Measurements from ENCODE around the gene NUAK1.
"Not testable (repeated sequence)": the region's sequence is repeated elsewhere in the genome, so short reads cannot be mapped to it uniquely, and the experiment has no call there.

The NUAK1 gene

DNA sequence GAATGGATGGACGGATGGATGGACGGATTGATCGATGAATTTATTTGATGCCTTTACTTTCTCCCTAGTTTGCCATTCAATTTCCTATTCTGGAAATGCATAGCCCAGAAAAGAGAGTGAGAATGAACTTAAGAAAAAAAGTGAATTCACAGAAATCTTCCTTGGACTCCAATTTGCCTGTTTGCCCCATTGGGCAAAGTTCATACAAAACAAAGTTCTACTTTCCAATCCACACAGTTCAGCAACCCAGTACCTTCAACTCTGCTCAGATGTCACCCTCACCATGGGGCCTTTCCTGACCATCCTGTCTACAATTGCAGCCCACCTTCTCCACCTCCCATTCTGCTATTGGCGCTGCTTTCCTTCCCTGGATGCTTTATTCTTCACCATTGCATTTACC is 8.2 kb upstream of the NUAK1 start:
- no peak for DNase-seq (ENCODE audit: low spot score)

DNA sequence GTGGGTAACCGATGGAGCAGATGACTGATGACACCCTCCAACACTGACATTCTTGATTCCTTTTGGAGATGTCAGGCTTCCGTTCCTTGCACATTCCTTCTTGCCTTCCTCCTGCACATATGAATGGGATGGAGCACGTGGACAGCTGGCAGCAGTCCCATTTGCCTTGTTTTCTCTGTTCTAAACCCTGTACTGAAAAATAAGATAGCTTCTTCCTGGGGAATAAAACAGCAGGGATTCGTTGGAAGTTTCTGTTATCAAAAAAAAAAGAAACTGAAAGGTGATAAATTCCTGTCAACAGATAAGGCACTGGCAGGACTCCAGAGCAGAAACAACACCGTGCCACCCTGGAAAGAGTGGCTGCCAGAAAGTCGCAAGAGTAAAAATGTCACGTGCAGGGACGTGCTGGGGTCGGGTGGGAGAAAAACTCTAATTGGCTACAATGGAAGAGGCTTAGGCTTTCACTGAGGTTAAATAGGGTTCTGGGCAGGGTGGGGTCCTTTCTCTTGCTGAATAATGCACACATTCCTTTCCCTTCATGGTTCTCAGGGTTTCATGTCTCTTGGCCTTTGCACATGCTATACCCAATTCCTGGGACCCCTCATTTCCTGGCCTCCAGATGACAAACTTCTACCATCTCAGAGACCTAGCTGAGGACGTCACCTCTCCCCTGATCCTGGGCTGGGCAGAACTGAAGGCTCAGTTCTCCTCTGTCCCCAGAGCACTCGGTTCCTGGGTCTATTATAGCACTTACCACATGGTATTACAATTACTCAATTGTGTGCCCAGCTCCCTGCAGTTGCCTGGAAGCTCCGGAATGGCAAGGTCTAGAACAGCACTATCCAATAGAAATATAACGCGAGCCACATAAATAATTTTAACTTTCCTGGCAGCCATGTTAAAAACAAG is 7.0 kb upstream of the NUAK1 start:
- no peak for DNase-seq (ENCODE audit: low spot score)

DNA sequence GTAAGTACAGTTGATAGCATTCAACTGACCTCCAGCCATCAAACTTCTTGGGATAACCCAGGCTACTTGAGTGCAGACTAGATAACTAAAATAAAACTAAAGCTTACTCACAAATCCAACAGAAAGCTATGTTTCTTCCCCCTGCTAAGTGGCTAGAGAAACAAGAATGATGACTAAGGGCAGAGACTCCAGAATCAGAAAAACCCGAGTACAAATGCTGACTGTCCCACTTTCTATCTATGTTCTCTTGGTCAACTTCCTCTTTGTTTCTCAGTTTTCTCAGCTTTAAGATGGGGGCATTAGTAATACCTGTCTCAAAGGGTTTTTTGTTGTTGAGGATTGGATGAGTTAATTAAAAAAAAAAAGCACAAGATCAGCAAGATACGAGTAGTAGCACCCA is 6.1 kb upstream of the NUAK1 start:
- DNase-seq (ENCODE audit: low spot score) = no peak

- no peak for DNase-seq (ENCODE audit: low spot score)
Observed at GRCh38 chr12:106142591-106143261, 4.0 kb upstream of the NUAK1 start.

DNA sequence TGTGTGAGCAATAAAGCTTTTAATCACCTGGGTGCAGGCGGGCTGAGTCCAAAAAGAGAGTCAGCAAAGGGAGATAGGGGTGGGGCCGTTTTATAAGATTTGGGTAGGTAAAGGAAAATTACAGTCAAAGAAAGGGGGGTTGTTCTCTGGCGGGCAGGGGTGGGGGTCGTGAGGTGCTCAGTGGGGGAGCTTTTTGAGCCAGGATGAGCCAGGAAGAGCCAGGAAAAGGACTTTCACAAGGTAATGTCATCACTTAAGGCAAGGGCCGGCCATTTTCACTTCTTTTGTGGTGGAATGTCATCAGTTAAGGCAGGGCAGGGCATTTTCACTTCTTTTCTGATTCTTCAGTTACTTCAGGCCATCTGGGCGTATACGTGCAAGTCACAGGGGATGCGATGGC is 3.2 kb upstream of the NUAK1 start:
- not testable (repeated sequence) for DNase-seq (ENCODE audit: low spot score)

DNA sequence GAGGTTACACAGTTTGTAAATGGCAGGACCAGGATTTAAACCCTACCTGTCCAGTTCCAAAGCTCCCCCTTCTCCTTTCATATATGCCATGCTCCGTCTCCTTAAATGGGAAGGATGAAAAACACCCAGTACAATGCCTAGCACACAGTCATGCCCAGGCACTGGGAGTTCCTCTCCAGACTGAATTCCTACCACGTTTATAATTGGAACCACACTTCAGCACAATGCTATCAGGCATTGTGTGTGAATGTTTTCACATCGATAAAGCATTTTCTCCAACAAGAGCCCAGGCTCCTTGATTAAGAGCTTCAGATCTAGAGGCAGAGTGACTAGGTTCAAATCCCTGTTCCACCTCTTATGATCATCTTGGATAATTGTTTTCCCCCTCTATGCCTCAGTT is 2.7 kb upstream of the NUAK1 start:
- no peak for DNase-seq (ENCODE audit: low spot score)

- no peak for DNase-seq (ENCODE audit: low spot score)
Observed at GRCh38 chr12:106141003-106141402, 2.2 kb upstream of the NUAK1 start.

DNA sequence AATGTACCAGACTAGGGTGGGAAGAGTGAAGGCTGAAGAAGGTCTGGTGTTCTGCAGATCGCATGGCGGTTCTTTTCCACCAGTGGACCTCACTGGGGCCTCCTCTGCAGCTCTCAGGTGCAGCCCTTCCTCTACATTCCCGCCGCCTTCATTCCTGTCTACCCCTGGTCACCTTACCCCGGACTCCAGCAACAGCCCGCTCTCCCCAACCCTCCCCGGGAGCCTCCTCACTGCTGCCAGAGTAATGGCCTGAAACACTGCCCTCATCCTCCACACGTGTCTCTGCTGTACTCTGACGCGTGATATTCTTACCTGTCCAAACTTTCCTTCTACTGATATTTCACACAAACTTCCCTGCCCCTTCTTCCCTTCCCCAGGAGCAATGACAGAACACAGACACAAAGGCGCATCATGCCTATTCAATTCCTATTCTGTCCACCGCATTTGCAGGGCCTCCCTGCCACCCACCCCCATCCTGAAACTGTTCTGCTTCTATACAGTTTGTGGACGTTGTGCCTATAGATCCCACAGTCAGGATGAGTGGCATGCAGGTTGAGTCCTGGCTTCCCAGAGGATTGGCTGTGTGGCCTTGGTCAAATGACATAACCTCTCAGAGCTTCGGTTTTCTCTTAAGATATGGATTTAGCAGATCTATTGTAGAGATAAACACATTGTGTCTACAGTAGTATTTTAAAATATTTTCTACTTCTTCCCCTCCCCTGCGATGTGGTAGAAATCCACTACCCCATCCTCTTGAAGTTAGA is 1.7 kb upstream of the NUAK1 start:
- no peak for DNase-seq (ENCODE audit: low spot score)

DNA sequence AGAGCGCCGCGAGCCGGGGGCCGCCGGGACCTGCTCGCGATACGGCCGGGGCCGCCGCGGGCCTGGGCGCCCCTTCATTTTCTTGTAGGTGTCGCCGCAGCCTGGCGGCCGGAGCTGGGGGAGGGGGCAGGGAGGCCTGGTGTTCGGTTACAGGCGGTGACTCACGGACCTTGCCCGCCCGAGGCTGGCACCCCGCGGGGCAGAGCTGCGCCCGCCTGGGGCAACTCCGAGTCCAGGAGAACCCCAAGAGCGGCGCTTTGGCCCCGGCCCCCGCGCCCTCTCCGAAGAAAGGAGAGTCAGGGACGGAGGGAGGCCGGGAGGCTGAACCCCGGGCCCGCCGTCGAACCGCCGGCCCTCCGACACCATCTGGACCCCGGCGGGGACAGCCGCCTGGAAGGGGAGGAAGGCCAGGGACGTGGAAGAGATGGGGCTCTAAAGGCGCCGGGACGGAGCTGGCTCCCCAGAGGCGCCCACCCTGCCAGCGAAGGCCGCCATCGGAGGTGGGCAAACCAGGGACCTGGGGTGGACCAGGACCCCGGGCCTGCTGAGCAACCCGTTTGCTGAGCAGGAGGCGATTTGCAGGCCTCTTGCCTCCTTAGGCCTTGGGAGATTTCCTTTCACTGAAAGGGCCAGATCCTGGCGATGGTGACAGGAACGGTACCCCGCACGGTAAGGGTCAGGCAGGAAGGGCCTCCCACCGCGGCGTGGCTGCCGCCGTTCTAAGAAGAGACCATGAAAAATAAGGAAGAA is 843 bp upstream of the NUAK1 start:
- peak; percentile 76 for DNase-seq (ENCODE audit: low spot score)

- no peak for DNase-seq (ENCODE audit: low spot score)
Observed at GRCh38 chr12:106138357-106138632, 459 bp downstream of the NUAK1 start.

- DNase-seq (ENCODE audit: low spot score) = no peak
Observed at GRCh38 chr12:106137530-106138356, 1.0 kb downstream of the NUAK1 start.

- no peak for DNase-seq (ENCODE audit: low spot score)
Observed at GRCh38 chr12:106136263-106136662, 2.5 kb downstream of the NUAK1 start.

DNA sequence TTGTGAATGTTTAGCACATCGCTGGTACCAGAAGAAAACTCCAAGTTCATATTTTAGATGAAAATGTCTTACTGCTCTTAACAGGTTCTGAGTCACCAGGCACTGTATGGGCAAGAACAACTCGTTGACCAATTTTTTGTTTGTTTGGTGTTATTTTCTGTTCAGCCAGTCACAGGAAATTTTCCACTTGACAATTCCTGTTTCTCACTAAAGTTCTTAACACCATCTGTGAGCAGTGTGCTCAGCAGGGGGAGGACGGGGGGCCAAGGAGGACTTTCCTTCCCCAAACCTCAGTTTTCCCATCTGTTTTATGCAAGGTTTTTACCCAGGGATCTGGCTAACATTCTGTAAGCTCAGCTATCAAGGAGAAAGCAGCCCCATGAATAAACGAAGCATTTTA is 3.0 kb downstream of the NUAK1 start:
- DNase-seq (ENCODE audit: low spot score) = no peak

DNA sequence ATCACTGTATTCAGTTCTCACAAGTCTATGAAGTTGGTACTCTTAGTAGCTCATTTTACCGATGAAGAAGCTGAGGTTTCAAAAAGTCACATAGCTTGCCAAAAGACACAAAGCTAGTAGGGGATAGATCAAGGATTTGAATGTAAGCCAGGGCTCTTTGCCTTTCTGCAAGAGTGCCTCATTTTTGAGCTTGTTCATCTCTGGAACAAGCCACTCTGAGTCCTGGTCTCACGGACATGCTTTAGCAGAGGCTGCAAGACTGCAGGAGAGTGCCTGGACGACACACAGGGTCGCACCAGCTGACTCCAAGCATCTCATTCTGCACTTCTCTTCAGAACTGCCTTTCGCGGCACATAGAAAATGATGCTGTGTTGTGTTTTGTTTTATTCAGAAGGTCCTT is 3.7 kb downstream of the NUAK1 start:
- DNase-seq (ENCODE audit: low spot score) = no peak

DNA sequence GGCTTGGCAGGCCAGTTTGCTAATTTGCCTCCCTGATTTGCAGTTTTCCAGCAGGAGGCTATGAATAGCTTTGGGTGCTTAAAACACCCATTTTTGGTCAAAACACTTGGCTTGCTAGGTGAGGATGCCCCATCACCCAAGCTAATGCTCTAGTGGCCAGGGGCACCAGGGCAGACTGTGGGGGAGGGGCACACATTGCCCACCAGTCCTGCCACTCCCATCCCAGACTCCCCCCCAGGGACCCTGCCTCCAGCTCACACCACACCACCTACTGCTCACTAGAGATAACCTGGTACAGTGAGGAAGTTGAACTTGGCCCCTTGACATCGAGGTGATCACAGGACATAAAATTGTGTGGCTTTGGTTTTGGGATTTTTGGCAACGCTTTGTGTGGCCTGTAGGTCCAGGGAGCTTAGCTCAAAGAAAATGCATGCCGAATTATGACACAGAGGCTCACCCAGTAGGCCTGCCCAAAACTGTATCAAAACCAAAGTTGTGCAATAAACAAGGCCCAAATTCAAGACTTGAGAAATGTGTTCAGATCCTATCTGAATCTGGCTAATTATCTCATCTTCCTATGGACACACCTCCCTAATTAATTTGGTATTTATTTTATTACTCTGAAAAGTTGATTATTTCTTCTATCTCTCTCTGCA is 4.3 kb downstream of the NUAK1 start:
- no peak for DNase-seq (ENCODE audit: low spot score)

- DNase-seq (ENCODE audit: low spot score) = no peak
Observed at GRCh38 chr12:106133136-106134087, 5.3 kb downstream of the NUAK1 start.

DNA sequence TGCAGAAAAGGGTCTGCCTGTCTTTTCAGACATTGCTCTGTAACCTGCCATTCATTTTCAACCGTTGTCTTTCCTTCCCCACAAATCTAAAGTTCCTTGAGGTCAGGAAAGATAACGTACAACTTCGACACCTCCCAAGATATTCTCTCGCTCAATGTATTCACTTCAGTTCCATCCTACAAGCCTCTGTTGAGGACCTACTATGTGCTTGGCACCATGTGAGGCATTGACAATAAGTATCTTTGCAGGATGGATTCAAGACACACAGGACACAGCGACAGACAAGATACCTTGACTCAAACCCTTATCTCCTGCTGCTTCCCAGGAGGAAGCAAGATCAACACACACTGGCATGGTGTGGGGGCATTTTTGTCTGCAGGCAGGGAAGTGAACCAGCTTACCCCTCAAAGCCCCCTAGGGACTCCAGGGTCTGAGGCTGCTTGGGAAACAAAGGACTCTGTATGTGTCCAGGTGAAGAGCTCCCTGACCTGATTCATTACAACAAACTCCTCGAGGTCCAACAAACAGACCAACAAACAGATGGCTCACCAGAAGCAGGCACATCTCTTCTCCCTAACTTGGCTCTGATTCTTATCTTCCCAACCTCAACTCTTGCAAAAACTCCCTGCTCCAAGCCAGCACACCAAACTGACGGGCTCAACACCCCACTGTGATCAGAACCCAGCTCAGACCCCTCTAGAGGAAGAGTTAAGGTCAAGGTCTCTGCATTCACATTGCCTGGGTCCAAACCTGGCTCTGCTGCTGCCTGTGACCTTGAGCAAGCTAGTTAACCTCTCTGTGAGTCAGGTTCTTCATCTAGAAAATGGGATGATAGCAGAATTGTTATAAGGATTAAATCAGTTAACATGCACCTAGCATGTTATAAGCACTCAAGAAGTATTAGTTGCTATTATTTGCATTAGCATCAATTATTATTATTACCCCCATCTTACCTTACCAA is 6.3 kb downstream of the NUAK1 start:
- no peak for DNase-seq (ENCODE audit: low spot score)

DNA sequence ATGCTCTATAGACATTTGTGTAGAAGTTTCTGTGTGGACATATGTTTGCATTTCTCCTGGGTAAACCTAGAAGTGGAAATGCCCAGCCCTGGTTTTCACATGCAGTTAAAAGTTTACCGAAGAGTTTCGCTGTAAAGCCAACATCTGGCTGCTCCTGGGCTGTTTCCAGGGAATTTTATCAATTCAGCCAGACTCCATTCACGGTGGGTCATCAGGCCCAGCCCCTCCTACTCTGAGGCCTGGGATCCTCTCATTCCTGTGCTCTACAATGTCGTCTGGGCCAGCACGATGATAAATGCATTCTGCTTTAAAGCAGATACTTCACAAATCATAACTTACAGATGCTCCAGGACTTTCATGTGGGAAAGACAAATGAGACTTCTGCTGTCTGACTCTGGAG is 7.1 kb downstream of the NUAK1 start:
- DNase-seq (ENCODE audit: low spot score) = no peak

Data from HuH-7 (cell line).